Measurements from ENCODE around the gene GNRHR.

- TF ChIP-seq CTCF (IDR thresholded peaks at IDR 0.05) (no peak), ZFX (IDR thresholded peaks at IDR 0.05; ENCODE audit: borderline replicate concordance) (no peak)
Observed at GRCh38 chr4:67735325-67735724, 18.9 kb downstream of the GNRHR start.

Measured in 22Rv1 (cell line).